ENCODE measurements around the gene SCARB2.
A peak's percentile ranks its signal among the peaks of the same experiment; 100 is the strongest.

Gene SCARB2

DNA sequence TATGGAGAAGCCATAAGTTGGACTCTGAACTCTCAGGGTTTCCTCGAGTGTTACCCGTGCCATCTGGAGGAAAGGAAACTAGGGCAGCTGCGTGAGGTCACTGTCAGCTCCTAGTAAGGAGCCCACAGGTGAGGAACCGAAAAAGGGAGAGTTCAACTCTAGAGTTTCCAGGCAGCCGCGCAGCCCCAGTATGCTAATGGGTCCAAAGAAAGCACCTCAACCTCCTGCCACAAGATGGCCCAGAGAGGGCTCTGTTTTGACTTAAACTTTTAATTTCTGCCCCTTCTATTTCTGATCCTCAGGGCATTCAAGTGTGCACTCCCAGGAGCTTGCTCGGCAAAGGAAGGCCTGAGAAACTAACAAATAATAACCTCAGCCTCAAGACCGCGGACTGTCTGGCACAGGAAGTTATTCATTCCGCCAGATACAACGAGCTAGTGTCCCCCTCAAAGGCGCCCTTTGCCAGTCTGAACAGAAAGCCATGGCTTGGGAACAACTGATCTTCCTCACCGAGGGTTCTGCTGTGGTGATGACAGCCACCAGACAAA, 13.9 kb downstream of the SCARB2 start:
- DNase-seq (ENCODE audit: low spot score) = peak; percentile 59
- TF ChIP-seq, protein P1, sequence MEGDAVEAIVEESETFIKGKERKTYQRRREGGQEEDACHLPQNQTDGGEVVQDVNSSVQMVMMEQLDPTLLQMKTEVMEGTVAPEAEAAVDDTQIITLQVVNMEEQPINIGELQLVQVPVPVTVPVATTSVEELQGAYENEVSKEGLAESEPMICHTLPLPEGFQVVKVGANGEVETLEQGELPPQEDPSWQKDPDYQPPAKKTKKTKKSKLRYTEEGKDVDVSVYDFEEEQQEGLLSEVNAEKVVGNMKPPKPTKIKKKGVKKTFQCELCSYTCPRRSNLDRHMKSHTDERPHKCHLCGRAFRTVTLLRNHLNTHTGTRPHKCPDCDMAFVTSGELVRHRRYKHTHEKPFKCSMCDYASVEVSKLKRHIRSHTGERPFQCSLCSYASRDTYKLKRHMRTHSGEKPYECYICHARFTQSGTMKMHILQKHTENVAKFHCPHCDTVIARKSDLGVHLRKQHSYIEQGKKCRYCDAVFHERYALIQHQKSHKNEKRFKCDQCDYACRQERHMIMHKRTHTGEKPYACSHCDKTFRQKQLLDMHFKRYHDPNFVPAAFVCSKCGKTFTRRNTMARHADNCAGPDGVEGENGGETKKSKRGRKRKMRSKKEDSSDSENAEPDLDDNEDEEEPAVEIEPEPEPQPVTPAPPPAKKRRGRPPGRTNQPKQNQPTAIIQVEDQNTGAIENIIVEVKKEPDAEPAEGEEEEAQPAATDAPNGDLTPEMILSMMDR (IDR thresholded peaks at IDR 0.05; ENCODE audit: extremely low read depth, missing control alignments) = peak; percentile 25

GRCh38 chr4:76198411-76199237, 15.0 kb downstream of the SCARB2 start:
- TF ChIP-seq, protein P1 (IDR thresholded peaks at IDR 0.05; ENCODE audit: extremely low read depth, missing control alignments) = no peak
- peak; percentile 63 for DNase-seq (ENCODE audit: low spot score)

GRCh38 chr4:76197971-76198410, 15.6 kb downstream of the SCARB2 start:
- no peak for DNase-seq (ENCODE audit: low spot score)
- TF ChIP-seq, protein P1 (IDR thresholded peaks at IDR 0.05; ENCODE audit: extremely low read depth, missing control alignments) = no peak

- TF ChIP-seq, protein P1 (IDR thresholded peaks at IDR 0.05; ENCODE audit: extremely low read depth, missing control alignments) = no peak
- DNase-seq (ENCODE audit: low spot score) = no peak
These were observed 16.4 kb downstream of the SCARB2 start for GRCh38 chr4:76197031-76197743.

DNA sequence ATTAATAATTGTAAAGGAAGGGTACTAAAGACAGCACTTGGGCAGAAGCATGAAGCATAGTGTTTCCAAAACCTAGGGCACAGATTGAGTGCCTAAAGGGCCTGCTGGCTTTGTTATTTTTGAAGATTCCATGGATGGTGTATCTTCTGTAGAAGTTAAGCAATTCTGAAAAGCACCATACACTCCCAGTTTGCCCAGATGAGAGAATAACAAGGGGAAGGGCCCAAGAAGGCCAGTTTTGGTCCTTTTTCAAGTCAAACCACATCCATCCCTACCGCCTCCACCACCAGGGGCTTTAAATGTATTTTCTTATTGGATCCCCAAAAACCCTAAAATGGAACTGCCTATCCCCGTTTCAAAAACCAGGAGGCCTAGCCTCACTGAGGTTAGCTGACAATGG, 17.2 kb downstream of the SCARB2 start:
- no peak for DNase-seq (ENCODE audit: low spot score)
- TF ChIP-seq, protein P1 (IDR thresholded peaks at IDR 0.05; ENCODE audit: extremely low read depth, missing control alignments) = no peak

GRCh38 chr4:76195326-76195725, 18.3 kb downstream of the SCARB2 start:
- TF ChIP-seq, protein P1 (IDR thresholded peaks at IDR 0.05; ENCODE audit: extremely low read depth, missing control alignments) = no peak
- DNase-seq (ENCODE audit: low spot score) = no peak

DNA sequence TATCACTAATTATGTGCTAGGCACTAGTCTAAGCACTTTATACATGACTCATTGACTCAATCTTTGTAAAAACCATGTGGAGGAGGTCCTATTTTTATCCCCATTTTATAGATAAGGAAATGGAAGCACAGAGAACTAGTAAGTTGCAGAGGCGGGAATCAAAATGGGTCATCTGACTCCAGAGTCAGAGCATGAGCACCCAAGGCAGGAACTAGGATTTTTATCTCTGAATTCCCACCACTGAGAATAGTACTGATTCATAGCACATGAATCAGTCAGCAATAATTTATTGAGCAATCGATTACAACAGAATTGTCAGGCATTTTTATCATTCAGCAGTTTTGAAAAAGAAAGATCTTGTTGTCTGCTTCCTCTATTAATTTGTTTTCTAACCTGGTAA, 19.3 kb downstream of the SCARB2 start:
- TF ChIP-seq, protein P1 (IDR thresholded peaks at IDR 0.05; ENCODE audit: extremely low read depth, missing control alignments) = no peak
- no peak for DNase-seq (ENCODE audit: low spot score)
